CD14-positive monocyte (primary cell): ENCODE measurements around the gene DHRS3. TPM values are rescaled to one million over a fixed set of nuclear protein-coding genes. Genes with fewer than 3 reads are reported as not detected.

Experiments used
- DNase-seq, 3 donors: peaks; one replicate each; pipeline ENCODE4 v3.0.0-alpha.2; 2011 to 2022
- H2AFZ ChIP-seq: 2 replicates; pipeline ENCODE4 v1.6.0; 2012; ENCODE audit warnings: mild to moderate bottlenecking, low read depth, low read length, inconsistent platforms; ENCODE audit not compliant: insufficient read depth, poor library complexity, severe bottlenecking
- H3K27ac ChIP-seq, 2 donors: 1 replicate in 1 of 2; 2 replicates in 1 of 2; pipeline ENCODE4 v1.5.1; 2012 to 2013; ENCODE audit warnings: low read length in 2 of 2, control low read depth in 1 of 2, inconsistent platforms in 1 of 2, low read depth in 1 of 2, mild to moderate bottlenecking in 1 of 2
- H3K27me3 ChIP-seq, 2 donors: one replicate each; pipeline versions ENCODE4 v1.6.0 to v1.6.1; 2011 to 2013; ENCODE audit warnings: low read length in 2 of 2; ENCODE audit not compliant: control insufficient read depth in 2 of 2, insufficient read depth in 2 of 2
- H3K36me3 ChIP-seq, 2 donors: replicated peaks in 1 of 2; 1 replicate in 1 of 2; 2 replicates in 1 of 2; pipeline versions ENCODE4 v1.5.1 to v1.6.1; 2012 to 2013; ENCODE audit warnings: low read length in 2 of 2, control low read depth in 1 of 2, inconsistent platforms in 1 of 2, mild to moderate bottlenecking in 1 of 2; ENCODE audit not compliant: insufficient read depth in 2 of 2, control insufficient read depth in 1 of 2
- H3K4me1 ChIP-seq, 2 donors: 1 replicate in 1 of 2; 2 replicates in 1 of 2; pipeline versions ENCODE4 v1.5.1 to v1.6.1; 2012 to 2013; ENCODE audit warnings: low read length in 2 of 2, control low read depth in 1 of 2, inconsistent platforms in 1 of 2, mild to moderate bottlenecking in 1 of 2, moderate library complexity in 1 of 2; ENCODE audit not compliant: insufficient read depth in 2 of 2, control insufficient read depth in 1 of 2
- H3K4me2 ChIP-seq: replicated peaks from 2 replicates; pipeline ENCODE3; 2012; ENCODE audit warnings: low read length, moderate library complexity, mild to moderate bottlenecking; ENCODE audit not compliant: poor library complexity, severe bottlenecking; ENCODE audit errors: extremely low read depth
- H3K4me3 ChIP-seq, 3 experiments: fragments of 200-600 bp in 1 of 3; sonication (generic) in 1 of 3; replicated peaks in 1 of 3; 1 replicate in 2 of 3; 2 replicates in 1 of 3; pipeline ENCODE4 v1.5.1; 2011 to 2013; ENCODE audit warnings: low read length in 3 of 3, mild to moderate bottlenecking in 3 of 3, control low read depth in 2 of 3, low read depth in 2 of 3, inconsistent platforms in 1 of 3, moderate library complexity in 1 of 3
- H3K79me2 ChIP-seq: 2 replicates; pipeline ENCODE4 v1.6.0; 2012; ENCODE audit warnings: mild to moderate bottlenecking, control low read depth, inconsistent platforms, low read length, moderate library complexity; ENCODE audit not compliant: insufficient read depth
- H3K9ac ChIP-seq: 2 replicates; pipeline ENCODE4 v1.6.0; 2017; ENCODE audit warnings: low read length, mild to moderate bottlenecking; ENCODE audit not compliant: insufficient read depth, poor library complexity, severe bottlenecking
- H3K9me3 ChIP-seq, 2 donors: replicated peaks in 1 of 2; 1 replicate in 1 of 2; 2 replicates in 1 of 2; pipeline versions ENCODE4 v1.5.1 to v1.6.1; 2012 to 2013; ENCODE audit warnings: low read length in 2 of 2, control low read depth in 1 of 2; ENCODE audit not compliant: control insufficient read depth in 1 of 2, insufficient read depth in 1 of 2
- H4K20me1 ChIP-seq: 2 replicates; pipeline ENCODE4 v1.6.0; 2012; ENCODE audit warnings: mild to moderate bottlenecking, low read length, control low read depth, moderate library complexity; ENCODE audit not compliant: insufficient read depth
- H3K27ac Mint-ChIP-seq, 7 donors: one replicate each; pipeline ENCODE4 v1.8.0; 2020; ENCODE audit warnings: mild to moderate bottlenecking in 7 of 7, mixed read lengths in 7 of 7, moderate library complexity in 6 of 7, inconsistent platforms in 2 of 7
- H3K27me3 Mint-ChIP-seq, 3 donors: one replicate each; pipeline ENCODE4 v1.8.0; 2021 to 2022; ENCODE audit warnings: low read depth in 3 of 3, mild to moderate bottlenecking in 3 of 3, mixed read lengths in 3 of 3, moderate library complexity in 3 of 3, inconsistent platforms in 1 of 3
- H3K36me3 Mint-ChIP-seq, 2 donors: one replicate each; pipeline ENCODE4 v1.8.0; 2020; ENCODE audit warnings: mixed read lengths in 2 of 2, inconsistent platforms in 1 of 2, mild to moderate bottlenecking in 1 of 2
- H3K4me1 Mint-ChIP-seq: one replicate; pipeline ENCODE4 v1.8.0; 2020; ENCODE audit warnings: mild to moderate bottlenecking, mixed read lengths
- H3K4me3 Mint-ChIP-seq, 2 donors: one replicate each; pipeline ENCODE4 v1.8.0; 2020; ENCODE audit warnings: mild to moderate bottlenecking in 2 of 2, mixed read lengths in 2 of 2, moderate library complexity in 1 of 2
- H3K9me3 Mint-ChIP-seq, 7 donors: one replicate each; pipeline ENCODE4 v1.8.0; 2020 to 2022; ENCODE audit warnings: mixed read lengths in 7 of 7, mild to moderate bottlenecking in 6 of 7, moderate library complexity in 6 of 7, inconsistent platforms in 2 of 7
- CTCF ChIP-seq: fragments of 200-600 bp; IDR thresholded peaks from one replicate; pipeline ENCODE4 v1.8.0; 2022; ENCODE audit warnings: antibody characterized with exemption, mild to moderate bottlenecking
- WGBS: methylation state at CpG from one replicate; pipeline ENCODE4 v1.1.5; 2013; ENCODE audit warnings: missing lambda C conversion rate; ENCODE audit not compliant: insufficient coverage; 5-methylcytosine and 5-hydroxymethylcytosine counted together
- intact Hi-C, 2 donors: fragments of 100-400 bp; cut with micrococcal nuclease; formaldehyde crosslinking; loops; one replicate each; pipeline versions ENCODE4 v1.15.0 to v1.15.1; 2023
- polyA plus RNA-seq, 3 donors: library from polyadenylated mRNA; depleted of rRNA in 1 of 3; unstranded in 2 of 3; stranded (reverse) in 1 of 3; fragments of 300-500 nt in 2 of 3; fragments of >200 nt in 1 of 3; fragmentation: Illumina TruSeq in 2 of 3; gene quantifications; 1 replicate in 2 of 3; 2 replicates in 1 of 3; pipeline ENCODE4 v1.2.3, GENCODE V29; 2012 to 2021

Gene DHRS3
- polyA plus RNA-seq, 3 donors, result 0.23 to 0.59 (median 0.29) TPM

DNA sequence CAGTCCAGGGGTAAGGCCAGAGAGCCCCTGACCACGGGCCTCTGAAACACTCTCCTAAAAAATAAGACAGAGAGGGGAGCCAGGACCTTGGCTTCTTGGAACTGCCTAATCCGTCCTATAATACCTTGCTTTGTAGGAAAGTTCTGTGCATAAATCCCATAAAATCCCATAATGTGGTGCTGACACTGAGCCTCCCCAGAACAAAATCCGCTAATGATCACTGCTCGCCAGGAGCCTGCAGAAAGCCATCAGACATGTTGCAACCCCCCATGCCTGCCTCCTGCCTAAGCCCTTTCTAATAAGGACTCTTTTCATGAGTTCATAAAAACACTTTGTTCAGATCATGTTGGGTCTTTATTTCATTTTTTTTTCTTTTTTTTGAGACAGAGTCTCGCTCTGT is 9.3 kb upstream of the DHRS3 start:
- H3K36me3 ChIP-seq, result no peaks in the 10 kb centered on the region
- no peaks in the 10 kb centered on the region for H3K9me3 Mint-ChIP-seq
- DNase-seq, result no peak
- H3K79me2 ChIP-seq, result no peaks in the 10 kb centered on the region
- peaks cover 0 to 6% (median 4%) of the 10 kb centered on the region in 3 donors for H3K27me3 Mint-ChIP-seq
- no peak overlapping the region for H3K27ac Mint-ChIP-seq
- no peak overlapping the region for H3K4me2 ChIP-seq
- H4K20me1 ChIP-seq, result no peaks in the 10 kb centered on the region
- no peak overlapping the region for H3K4me3 ChIP-seq
- no peaks in the 10 kb centered on the region for H3K36me3 Mint-ChIP-seq
- H2AFZ ChIP-seq, result no peak overlapping the region
- intact Hi-C loops, result loop anchor here in 1 of 2 donors (5.0 kb wide), 1 partner anchor 40 kb away; no protein-coding TSS in a partner anchor
- H3K27ac ChIP-seq, result no peak overlapping the region
- TF ChIP-seq CTCF, result no peak
- no peak overlapping the region for H3K4me3 Mint-ChIP-seq
- H3K4me1 ChIP-seq, result peaks cover 29 to 41% of the 10 kb centered on the region in 2 donors
- no peak overlapping the region for H3K9ac ChIP-seq
- H3K27me3 ChIP-seq, result no peaks in the 10 kb centered on the region
- no peaks in the 10 kb centered on the region for H3K9me3 ChIP-seq
- H3K4me1 Mint-ChIP-seq, result peaks cover 42% of the 10 kb centered on the region
- WGBS, result 100% methylated on average over 3 of the region's 5 CpGs

- H3K36me3 Mint-ChIP-seq, result peaks cover 0 to 2% of the 10 kb centered on the region in 2 donors
- H3K27me3 ChIP-seq, result no peaks in the 10 kb centered on the region
- H2AFZ ChIP-seq, result no peak overlapping the region
- no peak for DNase-seq
- no peak overlapping the region for H3K9ac ChIP-seq
- no peaks in the 10 kb centered on the region for H3K9me3 ChIP-seq
- no peak overlapping the region for H3K4me3 Mint-ChIP-seq
- WGBS, result 76% methylated on average over 2 of the region's 4 CpGs
- no peaks in the 10 kb centered on the region for H3K9me3 Mint-ChIP-seq
- TF ChIP-seq CTCF, result no peak
- H3K4me1 ChIP-seq, result peaks cover 25 to 36% of the 10 kb centered on the region in 2 donors
- H3K79me2 ChIP-seq, result no peaks in the 10 kb centered on the region
- H3K4me3 ChIP-seq, result no peak overlapping the region
- H4K20me1 ChIP-seq, result no peaks in the 10 kb centered on the region
- no peak overlapping the region for H3K4me2 ChIP-seq
- intact Hi-C loops, result loop anchor here in 1 of 2 donors (5.0 kb wide), 1 partner anchor 40 kb away; no protein-coding TSS in a partner anchor
- H3K36me3 ChIP-seq, result no peaks in the 10 kb centered on the region
- H3K4me1 Mint-ChIP-seq, result peaks cover 38% of the 10 kb centered on the region
- no peak overlapping the region for H3K27ac Mint-ChIP-seq
- H3K27ac ChIP-seq, result no peak overlapping the region
- H3K27me3 Mint-ChIP-seq, result peaks cover 0 to 6% (median 6%) of the 10 kb centered on the region in 3 donors
Observed at GRCh38 chr1:12626888-12627287, 8.9 kb upstream of the DHRS3 start.
